Measurements from ENCODE around the gene TMEM171. TPM values are rescaled to one million over a fixed set of nuclear protein-coding genes. Genes with fewer than 3 reads are reported as not detected.
A peak's percentile ranks its signal among the peaks of the same experiment; 100 is the strongest.

The TMEM171 gene
- total RNA-seq, 2 experiments from 2014 or later = not detected

- Mint-ChIP-seq H3K9me3 (no peaks in the 10 kb centered on the region), H3K36me3 (ENCODE audit: low read depth) (no peaks in the 10 kb centered on the region), H3K4me1 (ENCODE audit: low read depth) (peaks cover 37% of the 10 kb centered on the region), H3K4me3 (peak overlapping the region; percentile 9), H3K27ac (no peak overlapping the region), H3K27me3 (peaks cover 89% of the 10 kb centered on the region)
- Histone ChIP-seq H3K36me3 (ENCODE audit: insufficient read depth, low read length) (no peaks in the 10 kb centered on the region), H3K4me1 (ENCODE audit: insufficient read depth, low read length) (peaks cover 20% of the 10 kb centered on the region), H3K4me3 (ENCODE audit: low read length) (no peak overlapping the region), H3K27me3 (ENCODE audit: control insufficient read depth in 1 of 2, insufficient read depth in 2 of 2, low read length in 2 of 2) (peaks cover 25 to 59% of the 10 kb centered on the region in 2 experiments), H3K9me3 (ENCODE audit: control insufficient read depth in 1 of 2, insufficient read depth in 1 of 2, low read length in 2 of 2) (peaks cover 0 to 10% of the 10 kb centered on the region in 2 experiments), H3K27ac (ENCODE audit: low read depth in 1 of 2, low read length in 2 of 2) (no peak overlapping the region)
- ChIA-PET CTCF (no interaction called here), POLR2A (no interaction called here)
- TF ChIP-seq CTCF (IDR thresholded peaks at IDR 0.05) = no peak
- intact Hi-C loops (cut with DNase I, micrococcal nuclease) = no loop called here
- ATAC-seq (ENCODE audit: poor library complexity) (no peak), DNase-seq (no peak)
These were observed 716 bp downstream of the TMEM171 start for GRCh38 chr5:73121119-73121463.

GRCh38 chr5:73122875-73123810, 2.8 kb downstream of the TMEM171 start:
- Mint-ChIP-seq H3K4me1 (ENCODE audit: low read depth) (peaks cover 37% of the 10 kb centered on the region), H3K4me3 (no peak overlapping the region), H3K27me3 (peaks cover 83% of the 10 kb centered on the region), H3K36me3 (ENCODE audit: low read depth) (no peaks in the 10 kb centered on the region), H3K27ac (no peak overlapping the region), H3K9me3 (no peaks in the 10 kb centered on the region)
- intact Hi-C loops (cut with DNase I, micrococcal nuclease) = no loop called here
- no peak overlapping the region for H3K27ac ChIP-seq (ENCODE audit: low read depth in 1 of 2, low read length in 2 of 2)
- POLR2A ChIA-PET = no interaction called here
- peaks cover 29 to 52% of the 10 kb centered on the region in 2 experiments for H3K27me3 ChIP-seq (ENCODE audit: control insufficient read depth in 1 of 2, insufficient read depth in 2 of 2, low read length in 2 of 2)
- no peak overlapping the region for H3K4me3 ChIP-seq (ENCODE audit: low read length)
- no peaks in the 10 kb centered on the region for H3K36me3 ChIP-seq (ENCODE audit: insufficient read depth, low read length)
- peaks cover 0 to 10% of the 10 kb centered on the region in 2 experiments for H3K9me3 ChIP-seq (ENCODE audit: control insufficient read depth in 1 of 2, insufficient read depth in 1 of 2, low read length in 2 of 2)
- DNase-seq = no peak
- ATAC-seq (ENCODE audit: poor library complexity) = no peak
- H3K4me1 ChIP-seq (ENCODE audit: insufficient read depth, low read length) = peaks cover 20% of the 10 kb centered on the region
- no peak for TF ChIP-seq CTCF (IDR thresholded peaks at IDR 0.05)
- CTCF ChIA-PET = no interaction called here

DNA sequence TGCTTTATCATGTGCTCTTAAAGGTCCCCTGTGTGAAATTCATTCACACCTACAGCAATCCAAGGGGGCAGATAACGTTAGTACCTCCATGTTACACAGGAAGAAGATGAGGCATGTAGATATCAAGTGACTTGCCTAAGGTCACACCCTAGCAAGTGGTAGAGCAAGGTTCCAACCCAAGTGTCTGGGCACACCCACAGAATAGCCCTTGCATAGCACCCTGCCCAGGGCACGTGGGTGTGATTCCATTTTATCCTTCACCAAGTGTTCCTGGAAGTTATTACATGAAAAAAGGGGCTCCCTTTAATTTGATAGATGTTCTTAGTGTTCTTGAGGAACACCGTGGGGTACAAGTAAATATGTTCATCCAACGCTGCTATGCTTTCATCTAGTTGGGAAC, 4.9 kb downstream of the TMEM171 start:
- Mint-ChIP-seq H3K4me3 (no peak overlapping the region), H3K27me3 (peaks cover 85% of the 10 kb centered on the region), H3K27ac (no peak overlapping the region), H3K4me1 (ENCODE audit: low read depth) (peaks cover 32% of the 10 kb centered on the region), H3K9me3 (no peaks in the 10 kb centered on the region), H3K36me3 (ENCODE audit: low read depth) (no peaks in the 10 kb centered on the region)
- intact Hi-C loops (cut with DNase I, micrococcal nuclease) = no loop called here
- peaks cover 0 to 4% of the 10 kb centered on the region in 2 experiments for H3K9me3 ChIP-seq (ENCODE audit: control insufficient read depth in 1 of 2, insufficient read depth in 1 of 2, low read length in 2 of 2)
- ChIA-PET POLR2A (no interaction called here), CTCF (no interaction called here)
- no peaks in the 10 kb centered on the region for H3K36me3 ChIP-seq (ENCODE audit: insufficient read depth, low read length)
- H3K4me1 ChIP-seq (ENCODE audit: insufficient read depth, low read length) = peaks cover 15% of the 10 kb centered on the region
- H3K4me3 ChIP-seq (ENCODE audit: low read length) = no peak overlapping the region
- H3K27ac ChIP-seq (ENCODE audit: low read depth in 1 of 2, low read length in 2 of 2) = no peak overlapping the region
- TF ChIP-seq CTCF (IDR thresholded peaks at IDR 0.05) = no peak
- no peak for ATAC-seq (ENCODE audit: poor library complexity)
- peaks cover 22 to 47% of the 10 kb centered on the region in 2 experiments for H3K27me3 ChIP-seq (ENCODE audit: control insufficient read depth in 1 of 2, insufficient read depth in 2 of 2, low read length in 2 of 2)
- no peak for DNase-seq

Measured in CD4-positive, alpha-beta T cell (primary cell).